ENCODE measurements around the gene TTC7B.

The TTC7B gene

GRCh38 chr14:90533591-90534021 is 282.6 kb downstream of the TTC7B start:
- TF ChIP-seq, protein P1, sequence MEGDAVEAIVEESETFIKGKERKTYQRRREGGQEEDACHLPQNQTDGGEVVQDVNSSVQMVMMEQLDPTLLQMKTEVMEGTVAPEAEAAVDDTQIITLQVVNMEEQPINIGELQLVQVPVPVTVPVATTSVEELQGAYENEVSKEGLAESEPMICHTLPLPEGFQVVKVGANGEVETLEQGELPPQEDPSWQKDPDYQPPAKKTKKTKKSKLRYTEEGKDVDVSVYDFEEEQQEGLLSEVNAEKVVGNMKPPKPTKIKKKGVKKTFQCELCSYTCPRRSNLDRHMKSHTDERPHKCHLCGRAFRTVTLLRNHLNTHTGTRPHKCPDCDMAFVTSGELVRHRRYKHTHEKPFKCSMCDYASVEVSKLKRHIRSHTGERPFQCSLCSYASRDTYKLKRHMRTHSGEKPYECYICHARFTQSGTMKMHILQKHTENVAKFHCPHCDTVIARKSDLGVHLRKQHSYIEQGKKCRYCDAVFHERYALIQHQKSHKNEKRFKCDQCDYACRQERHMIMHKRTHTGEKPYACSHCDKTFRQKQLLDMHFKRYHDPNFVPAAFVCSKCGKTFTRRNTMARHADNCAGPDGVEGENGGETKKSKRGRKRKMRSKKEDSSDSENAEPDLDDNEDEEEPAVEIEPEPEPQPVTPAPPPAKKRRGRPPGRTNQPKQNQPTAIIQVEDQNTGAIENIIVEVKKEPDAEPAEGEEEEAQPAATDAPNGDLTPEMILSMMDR (IDR thresholded peaks at IDR 0.05): no peak

GRCh38 chr14:90532826-90533525 is 283.3 kb downstream of the TTC7B start:
- TF ChIP-seq, protein P1 (IDR thresholded peaks at IDR 0.05): no peak

DNA sequence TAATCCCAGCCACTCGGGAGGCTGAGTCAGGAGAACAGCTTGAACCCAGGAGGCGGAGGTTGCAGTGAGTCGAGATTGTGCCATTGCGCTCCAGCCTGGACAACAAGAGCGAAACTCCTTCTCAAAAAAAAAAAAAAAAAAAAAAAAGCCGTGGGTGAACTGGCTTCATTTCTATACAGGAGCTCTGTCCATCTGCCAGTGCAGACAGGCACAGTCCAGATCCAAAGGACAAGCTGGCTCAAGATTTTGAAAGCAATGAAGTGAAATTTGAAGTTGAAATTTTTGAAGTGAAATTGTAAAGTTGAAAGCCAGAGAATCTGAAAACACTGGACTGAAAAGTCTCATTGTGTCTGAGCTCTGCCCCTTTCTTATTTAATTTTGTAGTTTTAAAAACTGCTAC is 284.7 kb downstream of the TTC7B start:
- TF ChIP-seq, protein P1 (IDR thresholded peaks at IDR 0.05): no peak

DNA sequence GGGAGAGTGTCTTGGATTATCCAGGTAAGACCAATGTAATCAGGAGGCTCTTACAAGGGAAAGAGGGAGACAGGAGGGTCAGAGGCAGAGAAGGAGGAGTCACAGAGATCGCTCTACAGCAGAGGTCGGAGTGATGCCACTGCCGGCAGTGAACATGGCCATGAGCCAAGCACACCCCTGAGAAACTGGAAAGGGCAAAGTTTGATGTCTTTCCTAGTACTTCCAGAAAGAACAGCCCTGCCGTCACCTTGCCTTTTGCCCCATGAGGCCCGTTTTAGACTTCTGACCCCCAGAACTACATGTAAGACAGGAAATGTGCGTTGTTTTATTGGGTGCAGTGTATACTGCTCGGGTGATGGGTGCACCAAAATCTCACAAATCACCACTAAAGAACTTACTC is 285.7 kb downstream of the TTC7B start:
- TF ChIP-seq, protein P1 (IDR thresholded peaks at IDR 0.05): no peak

DNA sequence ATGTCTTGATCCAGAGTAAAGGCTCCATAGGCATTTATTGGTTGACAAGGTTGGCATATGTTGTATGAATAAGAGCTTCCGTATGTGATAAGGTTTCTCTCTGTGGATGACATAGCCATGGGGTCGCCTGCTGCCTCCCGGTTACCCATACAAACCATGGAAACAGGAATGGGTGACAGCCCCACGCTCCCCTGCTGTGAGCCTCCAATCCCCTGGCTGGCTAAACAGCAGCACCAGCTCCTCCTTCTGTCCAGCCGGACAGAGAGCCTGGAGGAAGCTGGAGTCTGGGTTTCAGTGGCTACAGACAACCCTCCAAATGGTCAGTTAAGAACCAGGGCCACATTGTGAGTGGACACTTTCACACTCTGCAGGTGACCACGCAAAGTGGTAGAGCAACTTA is 288.3 kb downstream of the TTC7B start:
- TF ChIP-seq, protein P1 (IDR thresholded peaks at IDR 0.05): no peak

DNA sequence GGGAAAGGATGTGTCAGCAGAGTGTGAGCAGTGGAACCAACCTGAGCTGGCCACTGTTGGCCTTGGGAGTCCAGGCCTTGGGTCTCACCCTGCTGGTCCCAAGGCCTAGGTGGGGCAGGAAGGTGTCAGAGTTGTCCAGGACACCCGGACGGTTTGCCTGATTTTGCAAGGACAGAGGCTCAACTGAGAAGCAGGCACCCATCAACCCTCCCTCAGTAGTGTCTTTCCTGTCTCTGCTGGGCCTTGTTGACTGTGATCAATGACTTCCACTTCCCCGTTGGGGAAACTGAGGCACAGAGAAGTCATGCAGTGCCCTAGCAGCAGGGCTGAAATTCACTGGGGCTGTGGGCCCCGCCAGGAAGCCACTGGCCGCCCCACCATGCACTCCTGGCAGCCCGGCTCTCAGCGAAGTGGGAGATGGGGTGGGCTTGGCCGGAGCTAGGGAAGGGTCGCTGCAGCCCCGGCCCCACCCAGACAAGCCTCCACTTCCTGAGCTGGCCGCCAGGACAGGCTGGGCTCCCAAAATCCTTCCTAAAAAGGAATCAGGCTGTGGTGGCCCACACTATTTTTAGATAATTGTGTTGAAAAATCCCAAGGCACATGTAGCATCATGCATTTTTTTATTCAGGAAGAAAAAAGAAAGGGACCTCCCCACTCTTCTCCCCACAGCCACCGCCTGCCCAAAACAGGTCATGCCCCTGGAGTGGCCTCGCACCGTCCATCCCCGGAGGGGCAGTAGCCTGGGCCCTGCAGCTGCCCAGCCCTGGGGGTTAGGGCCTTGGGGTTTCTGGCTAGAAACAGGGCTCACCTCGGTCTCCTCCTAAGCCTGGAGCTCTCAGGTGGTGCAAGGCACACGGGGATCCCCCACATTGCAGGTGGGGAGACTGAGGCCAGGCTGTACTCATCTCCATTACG is 292.0 kb downstream of the TTC7B start:
- TF ChIP-seq, protein P1 (IDR thresholded peaks at IDR 0.05): no peak

DNA sequence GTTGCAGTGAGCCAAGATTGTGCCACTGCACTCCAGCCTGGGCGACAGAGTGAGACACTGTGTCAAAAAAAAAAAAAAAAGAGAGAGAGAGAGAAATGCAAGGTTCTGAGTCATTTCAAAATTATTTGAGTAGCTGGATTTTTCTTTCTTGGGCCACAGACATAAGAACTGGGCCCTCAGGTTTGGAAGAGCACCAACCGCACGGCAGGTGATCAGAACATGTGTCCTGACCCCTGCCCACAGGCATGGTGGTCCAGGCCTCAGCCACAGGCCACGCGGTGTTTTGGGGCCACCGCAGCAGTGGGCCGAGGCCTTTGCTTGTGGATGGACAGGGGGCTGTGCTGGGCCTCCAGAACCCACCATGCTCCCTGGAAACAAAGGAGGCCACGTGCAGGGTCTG is 292.7 kb downstream of the TTC7B start:
- TF ChIP-seq, protein P1 (IDR thresholded peaks at IDR 0.05): no peak

Measured in LNCAP (cell line).